A204.1 (cell line): ENCODE data around the gene DNAH2.

Source experiments
- FAIRE-seq: peaks from 2 replicates; lab custom pipeline; 2012; peaks lifted over from hg19 to GRCh38; lab: Jason Lieb, UNC

Gene DNAH2

DNA sequence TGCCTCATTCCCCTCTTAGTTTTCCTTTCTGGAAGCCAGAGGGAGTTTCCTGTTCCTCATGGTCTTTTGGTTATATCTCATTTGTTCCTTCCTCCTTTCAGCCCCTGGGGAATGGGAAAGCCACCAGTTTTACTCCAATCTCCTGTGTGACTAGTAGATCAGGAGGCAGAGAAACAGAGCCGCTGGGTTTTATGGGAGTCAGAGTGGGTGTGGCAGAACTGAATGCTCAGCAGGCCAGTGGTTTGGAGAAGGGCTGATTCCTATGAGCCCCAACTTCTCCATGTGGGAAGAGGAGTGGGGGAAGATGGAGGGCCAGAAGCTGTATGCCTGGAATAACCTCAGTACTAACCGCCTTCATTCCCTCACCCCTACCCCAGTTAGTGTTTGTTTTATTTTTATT, 4.1 kb downstream of the DNAH2 start:
- no peak for FAIRE-seq

DNA sequence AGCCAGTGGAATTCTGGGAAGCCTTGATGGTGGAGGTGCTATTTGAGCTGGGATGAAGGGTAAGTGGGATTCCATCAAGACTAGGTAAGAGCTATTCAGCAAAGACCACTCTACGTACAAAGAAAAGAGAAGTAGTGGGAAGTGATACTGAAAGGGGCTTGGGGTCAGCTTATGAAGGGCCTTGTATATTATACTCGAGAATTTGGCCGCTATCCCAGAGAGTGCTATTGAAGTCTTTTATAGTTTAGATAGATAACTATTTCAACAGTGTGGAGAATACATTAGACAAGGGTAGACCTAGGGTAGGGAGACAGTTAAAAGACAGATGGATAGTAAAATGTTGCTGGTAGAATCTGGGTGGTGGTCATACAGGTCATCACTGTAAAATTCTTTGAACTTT, 10.3 kb downstream of the DNAH2 start:
- no peak for FAIRE-seq

DNA sequence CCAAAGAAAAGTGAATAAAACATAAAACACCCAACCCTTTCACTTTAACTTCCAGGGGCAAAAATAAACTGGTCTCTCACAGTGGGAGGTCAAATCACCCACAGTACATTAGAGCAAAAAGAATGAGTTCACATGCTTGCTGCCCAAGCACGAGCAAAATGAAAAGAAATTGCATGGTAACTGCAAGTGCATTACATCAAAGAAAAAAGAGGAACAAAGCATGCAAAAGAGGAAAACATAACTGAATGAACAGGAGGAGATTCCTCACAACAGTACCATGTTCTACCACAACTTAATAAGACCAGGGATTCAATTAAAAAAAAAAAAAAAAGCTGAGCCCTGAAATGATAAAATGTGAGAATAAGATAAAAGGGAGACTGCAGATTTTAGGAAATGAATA, 12.3 kb downstream of the DNAH2 start:
- FAIRE-seq: no peak

DNA sequence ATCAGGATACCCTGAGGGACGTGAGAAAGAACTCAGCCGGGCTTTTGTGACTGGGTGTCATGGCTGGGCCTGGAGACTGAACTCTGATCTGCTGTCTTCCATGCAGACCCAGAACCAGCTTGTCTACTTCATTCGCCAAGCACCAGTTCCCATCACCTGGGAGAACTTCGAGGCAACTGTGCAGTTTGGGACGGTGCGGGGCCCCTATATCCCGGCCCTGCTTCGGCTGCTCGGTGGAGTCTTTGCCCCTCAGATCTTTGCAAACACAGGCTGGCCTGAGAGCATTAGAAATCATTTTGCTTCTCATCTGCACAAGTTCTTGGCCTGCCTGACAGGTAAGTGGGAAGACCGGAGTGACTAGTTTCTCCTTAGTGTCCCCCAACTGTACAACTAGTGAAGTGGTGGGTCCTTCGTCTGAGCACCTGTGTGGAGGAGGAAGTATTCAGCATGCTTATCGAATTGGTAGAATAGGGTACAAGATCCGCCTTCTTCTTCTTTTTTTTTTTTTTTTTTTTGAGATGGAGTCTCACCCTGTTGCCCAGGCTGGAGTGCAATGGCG, 15.5 kb downstream of the DNAH2 start:
- FAIRE-seq: no peak

DNA sequence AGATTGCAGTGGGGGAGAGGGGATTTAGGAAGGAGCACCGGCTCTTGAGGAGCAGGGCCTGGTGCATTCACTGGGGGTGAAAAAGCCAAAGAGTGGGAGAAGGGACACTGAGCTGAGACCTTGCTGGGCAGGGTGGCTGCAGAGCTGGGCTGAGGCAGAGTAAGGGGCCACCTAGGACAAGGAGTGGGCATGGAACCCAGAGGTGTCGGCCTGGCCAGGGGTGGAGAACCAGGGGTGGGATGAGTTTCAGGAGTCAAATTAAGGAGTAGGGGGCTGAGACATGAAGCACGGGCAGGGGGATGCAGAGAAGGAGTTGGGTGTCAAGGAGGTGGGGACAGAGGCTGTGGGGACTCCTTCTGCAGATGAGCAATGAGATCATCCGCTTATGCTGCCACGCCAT, 20.1 kb downstream of the DNAH2 start:
- no peak for FAIRE-seq

DNA sequence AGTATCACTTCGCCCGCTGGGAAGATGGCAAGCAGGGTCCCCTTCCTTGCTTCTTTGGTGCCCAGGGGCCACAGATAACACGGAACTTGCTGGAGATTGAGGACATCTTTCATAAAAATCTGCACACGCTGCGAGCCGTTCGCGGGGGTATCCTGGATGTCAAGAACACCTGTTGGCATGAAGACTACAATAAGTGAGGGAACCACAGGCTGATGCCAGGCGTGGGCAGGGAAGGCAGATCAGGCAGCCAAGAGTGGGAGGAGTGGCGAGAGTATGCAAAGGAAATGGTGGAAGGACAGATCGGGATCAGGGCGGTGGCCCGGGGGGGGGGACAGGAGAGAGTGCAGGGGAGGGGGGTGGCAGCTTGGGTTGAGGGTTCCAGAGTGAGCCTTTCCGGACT, 22.2 kb downstream of the DNAH2 start:
- FAIRE-seq: no peak

DNA sequence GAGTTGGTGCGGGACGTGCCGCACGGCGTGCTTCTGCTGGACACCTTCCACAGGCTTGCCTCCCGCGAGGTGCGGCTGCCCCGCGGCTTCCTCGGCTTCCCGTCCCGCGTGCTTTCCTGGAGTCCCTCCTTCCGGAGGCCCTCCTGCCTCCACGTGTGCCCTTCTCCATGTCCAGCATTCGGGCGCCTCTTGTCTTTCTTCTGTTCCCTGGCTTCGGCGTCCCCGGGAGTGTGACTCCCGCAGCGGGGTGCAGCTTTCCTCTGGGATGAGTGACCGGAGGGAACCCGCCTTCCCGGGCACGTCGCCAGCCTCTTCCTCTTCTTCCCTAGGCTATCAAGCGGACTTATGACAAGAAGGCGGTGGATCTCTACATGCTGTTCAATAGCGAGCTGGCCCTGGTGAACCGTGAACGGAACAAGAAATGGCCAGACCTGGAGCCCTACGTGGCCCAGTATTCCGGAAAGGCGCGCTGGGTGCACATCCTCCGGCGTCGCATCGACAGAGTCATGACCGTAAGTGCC, 23.0 kb downstream of the DNAH2 start:
- no peak for FAIRE-seq

DNA sequence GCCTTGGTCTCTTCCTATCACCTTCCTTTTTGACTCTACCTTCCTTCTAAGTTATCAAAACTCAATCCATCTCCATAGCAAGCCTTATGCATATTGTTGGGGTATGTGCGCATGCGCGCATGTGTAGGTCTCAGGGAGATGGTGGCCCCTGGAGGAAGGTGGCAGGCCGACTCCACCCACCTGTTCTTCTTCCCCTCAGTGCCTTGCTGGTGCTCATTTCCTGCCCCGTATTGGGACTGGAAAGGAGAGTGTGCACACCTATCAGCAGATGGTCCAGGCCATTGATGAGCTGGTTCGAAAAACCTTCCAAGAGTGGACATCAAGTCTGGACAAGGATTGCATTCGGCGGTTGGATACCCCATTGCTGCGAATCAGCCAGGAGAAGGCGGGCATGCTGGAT, 25.2 kb downstream of the DNAH2 start:
- FAIRE-seq: no peak

DNA sequence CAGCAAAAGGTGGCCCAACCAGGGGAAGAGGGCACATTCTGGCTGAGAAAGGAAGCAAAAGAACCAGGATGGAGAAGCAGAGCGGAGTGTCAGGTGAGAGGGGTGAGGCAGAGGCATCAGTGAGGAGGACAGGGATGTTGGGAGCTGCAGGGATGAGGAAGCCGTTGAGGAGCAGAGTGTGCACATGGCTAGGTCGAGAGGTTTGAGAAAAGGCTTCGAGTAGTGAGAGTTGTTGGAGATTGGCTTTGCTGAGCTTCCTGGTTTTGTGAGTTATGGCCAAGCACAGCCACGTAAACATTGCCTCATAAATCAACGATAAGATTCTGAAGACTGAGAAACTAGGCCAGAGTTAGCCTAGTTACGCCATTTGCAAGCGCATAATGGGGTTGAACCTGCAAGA, 26.9 kb downstream of the DNAH2 start:
- no peak for FAIRE-seq

DNA sequence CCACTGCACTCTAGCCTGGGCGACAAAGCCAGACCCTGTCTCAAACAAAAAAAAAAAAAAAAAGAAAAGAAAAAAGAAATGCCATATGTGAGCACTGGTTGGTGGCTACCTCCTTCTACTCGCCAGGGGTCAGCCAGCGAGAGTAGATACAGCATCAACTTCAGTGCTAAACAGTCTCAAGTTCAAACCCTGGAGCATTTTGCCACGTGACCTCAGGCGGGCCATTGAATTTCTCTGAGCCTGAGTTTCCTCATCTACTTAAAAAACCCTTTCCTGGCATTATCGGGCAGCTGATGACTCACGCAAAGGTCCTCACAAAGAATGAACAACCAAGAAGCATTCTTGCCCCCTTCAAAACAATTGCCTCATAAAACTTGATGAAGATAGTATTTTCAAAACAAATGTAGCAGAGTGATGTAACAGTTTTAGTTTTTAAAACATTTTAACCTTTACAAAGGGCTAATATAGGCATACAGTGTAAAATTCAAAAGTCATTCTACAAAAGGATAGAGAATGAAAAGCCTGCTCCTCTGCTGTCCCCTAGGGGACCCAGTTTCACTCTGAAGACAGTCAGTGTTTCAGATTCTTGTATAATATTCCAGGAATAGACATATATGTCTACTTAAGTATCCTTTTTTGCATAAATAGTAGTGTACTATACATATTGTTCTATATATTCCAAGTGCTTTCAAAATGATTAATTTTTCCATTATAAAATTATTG, 28.4 kb downstream of the DNAH2 start:
- FAIRE-seq: no peak

DNA sequence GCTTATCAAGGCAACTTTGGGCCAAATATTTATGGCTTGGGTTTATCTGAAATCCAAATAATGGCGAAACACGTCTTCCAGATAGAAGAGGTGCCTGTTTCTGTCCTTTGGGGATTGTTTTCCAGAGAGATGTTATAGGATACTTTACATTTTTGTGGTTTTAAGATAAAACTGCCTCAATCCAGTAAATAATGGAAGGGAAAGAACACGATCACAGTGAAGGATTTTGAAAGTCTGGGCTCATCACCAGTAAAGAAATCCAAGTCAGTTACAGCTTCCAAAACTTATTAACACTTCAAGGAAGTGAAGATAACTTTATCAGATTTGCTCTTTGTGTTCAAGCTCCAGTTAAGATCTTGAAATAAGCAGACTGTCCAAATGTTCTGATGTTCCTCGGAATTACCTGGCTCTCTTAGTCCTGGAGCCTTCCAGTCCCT, 30.1 kb downstream of the DNAH2 start:
- FAIRE-seq: no peak

DNA sequence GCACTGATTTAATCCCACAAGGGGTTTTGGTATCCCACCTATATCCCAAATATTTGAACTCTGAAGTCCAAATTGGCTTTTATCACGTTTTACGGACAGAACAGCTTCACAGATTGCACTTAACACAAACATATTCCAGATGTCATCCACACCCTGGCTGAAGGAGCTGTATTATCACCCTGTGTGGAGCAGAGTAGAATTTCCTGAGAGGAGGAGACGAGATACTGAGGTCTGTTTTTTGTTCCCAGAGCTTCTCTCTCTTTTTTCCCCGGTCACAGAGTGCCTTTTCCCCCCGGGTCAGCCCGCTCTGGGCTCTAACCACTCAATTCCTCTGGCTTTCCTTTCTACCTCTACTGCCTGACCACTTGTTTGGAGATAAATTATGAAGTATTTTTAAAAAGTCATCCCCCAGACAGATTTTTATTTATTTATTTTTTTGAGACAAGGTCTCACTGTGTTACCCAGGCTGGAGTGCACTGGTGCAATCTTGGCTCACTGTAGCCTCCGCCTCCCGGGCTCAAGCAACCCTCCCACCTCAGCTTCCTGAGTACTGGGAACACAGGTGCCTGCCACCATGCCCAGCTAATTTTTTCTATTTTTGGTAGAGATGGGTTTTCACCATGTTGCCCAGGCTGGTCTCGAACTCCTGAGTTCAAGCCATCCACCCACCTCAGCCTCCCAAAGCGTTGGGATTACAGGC, 30.7 kb downstream of the DNAH2 start:
- FAIRE-seq: no peak

DNA sequence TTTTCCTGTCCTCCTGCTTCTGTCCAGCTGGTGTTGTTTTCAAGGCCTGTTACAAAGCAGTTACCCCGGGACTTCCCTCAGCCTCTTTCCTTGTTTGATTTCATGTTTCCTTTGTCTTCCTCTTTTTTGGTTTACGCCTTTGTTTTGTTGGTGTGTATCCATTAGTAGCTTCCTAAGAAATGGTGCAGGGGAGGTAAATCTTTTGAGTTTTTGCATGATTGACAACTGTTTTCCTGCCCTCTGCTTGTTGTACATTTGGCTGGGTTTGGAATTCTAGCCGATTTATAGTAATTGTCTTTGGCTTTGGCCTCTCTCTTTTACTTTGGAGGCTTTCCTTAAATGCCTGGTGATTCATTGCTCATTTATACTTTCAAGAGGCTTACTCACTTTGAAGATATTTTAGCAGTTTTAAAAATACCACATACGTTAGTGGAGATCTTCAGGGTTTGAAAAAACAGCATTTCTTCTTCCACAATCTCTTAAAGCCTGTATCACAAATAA, 32.8 kb downstream of the DNAH2 start:
- FAIRE-seq: no peak

DNA sequence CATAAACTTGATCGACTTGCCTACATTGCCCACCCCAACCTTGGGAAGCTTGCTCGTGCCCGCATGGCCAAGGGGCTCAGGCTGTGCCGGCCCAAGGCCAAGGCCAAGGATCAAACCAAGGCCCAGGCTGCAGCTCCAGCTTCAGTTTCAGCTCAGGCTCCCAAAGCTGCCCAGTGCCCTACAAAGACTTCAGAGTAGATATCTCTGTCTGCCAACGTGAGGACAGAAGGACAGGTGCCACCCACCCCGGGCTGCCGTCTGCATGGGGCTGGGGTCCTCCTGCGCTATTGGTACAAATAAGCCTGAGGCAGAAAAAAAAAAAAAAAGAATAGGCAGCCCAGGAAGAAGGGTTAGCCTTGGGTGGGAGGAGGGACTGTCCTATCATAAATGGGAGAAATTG, 37.1 kb downstream of the DNAH2 start:
- no peak for FAIRE-seq

DNA sequence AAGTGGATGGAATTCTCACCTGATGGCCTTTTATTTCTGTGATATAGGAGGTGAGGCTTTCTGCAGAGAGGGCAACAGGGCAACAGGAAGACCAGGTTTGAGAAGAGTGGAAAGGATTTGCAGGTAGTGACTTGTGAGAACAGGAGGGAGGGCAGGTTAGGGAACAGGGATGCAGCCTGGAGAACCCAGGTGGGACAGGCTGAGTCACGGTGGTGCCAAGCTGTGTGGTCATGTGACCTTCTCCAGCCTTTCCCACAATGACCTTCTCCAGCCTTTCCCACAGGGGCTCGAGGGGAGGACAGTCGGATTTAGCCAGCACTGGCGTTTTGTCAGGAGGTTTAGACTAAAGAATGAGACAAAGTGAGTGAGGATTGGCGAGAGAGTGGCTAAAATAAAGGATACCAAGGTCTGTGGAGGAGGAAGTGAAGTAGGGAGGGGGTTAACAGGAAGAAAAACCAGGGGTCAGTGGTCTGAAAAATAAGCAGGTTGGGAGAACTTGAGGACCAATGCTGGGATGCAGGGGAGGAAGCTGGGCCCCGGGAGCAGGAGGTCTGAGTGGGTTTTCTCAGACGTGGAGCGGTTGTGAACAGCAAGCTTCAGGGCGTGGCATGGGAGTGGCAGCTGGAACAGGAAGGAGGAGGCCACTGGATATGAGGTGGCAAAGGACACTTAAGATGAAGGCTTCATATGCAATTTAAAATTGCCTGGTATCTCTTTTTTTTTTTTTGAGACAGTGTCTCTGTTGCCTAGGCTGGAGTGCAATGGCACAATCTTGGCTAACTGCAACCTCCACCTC, 37.7 kb downstream of the DNAH2 start:
- FAIRE-seq: no peak

DNA sequence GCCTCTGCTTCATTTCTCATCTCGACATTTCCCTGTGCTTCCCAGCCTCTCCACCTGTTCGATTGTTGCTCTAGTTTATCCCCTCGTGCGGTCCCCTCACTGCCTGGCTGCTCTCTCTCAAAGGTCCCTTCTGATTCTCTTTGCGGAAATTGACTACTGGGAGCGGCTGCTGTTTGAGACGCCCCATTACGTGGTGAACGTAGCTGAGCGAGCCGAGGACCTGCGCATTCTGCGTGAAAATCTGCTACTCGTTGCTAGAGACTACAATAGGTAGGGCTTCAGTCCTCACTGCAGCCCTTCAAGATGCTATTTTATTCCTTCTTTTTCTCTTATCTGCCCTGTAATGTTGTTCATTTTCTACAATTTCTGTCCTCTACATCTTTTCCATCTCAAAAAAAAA, 39.4 kb downstream of the DNAH2 start:
- no peak for FAIRE-seq

DNA sequence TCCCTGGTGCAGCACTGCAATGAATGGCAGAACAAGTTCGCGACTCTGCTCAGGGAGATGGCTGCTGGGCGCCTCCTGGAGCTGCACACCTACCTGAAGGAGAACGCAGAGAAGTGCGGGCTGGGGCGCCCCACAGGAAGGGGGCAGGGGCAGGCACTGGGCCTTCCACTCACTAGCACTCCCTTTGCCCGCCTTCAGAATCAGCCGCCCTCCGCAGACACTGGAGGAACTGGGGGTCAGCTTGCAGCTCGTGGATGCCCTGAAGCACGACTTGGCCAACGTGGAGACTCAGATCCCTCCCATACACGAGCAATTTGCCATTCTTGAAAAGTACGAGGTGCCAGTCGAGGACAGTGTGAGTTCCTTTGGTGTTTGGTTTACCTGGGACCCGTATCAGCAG, 46.4 kb downstream of the DNAH2 start:
- no peak for FAIRE-seq

DNA sequence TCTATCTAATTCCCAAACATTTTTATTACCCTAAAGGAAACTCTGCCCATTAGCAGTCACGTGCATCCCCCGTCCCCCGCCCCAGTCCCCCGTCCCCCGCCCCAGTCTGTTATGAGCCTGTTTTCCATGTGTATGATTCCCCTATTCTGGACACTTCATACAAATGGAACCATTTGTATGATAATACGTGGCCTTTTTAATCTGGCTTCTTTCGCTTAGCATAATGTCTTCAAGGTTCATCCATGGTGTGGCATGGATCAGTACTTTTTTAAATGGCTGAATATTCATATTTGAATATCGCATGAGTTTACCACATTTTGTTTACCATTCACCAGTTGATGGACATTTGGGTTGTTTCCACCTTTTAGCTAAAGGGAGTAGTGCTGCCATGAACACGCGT, 49.5 kb downstream of the DNAH2 start:
- FAIRE-seq: no peak

DNA sequence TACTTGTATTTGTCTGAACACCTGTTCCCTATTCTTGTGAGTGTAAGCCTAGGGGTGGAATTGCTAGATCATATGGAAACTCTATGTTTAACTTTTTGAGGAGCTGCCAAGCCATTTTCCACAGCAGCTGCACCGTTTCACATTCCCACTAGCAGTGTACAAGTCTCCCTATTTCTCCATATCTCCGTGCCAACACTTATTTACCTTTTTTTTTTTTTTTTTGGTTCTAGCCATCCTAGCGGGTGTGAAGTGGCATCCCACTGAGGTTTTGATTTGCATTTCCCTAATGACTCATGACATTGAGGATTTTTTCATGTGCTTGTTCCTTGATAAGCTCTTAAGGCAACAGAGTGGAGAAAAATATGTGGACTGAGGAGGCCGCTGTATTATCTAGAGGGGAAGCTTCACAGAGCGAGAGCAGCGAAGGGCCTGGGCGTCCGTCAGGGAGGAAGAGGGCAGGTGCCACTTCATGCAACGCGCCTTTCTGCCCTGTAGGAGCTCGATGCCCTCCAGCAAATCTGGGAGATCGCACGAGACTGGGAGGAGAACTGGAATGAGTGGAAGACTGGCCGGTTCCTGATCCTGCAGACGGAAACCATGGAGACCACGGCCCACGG, 50.0 kb downstream of the DNAH2 start:
- FAIRE-seq: no peak

DNA sequence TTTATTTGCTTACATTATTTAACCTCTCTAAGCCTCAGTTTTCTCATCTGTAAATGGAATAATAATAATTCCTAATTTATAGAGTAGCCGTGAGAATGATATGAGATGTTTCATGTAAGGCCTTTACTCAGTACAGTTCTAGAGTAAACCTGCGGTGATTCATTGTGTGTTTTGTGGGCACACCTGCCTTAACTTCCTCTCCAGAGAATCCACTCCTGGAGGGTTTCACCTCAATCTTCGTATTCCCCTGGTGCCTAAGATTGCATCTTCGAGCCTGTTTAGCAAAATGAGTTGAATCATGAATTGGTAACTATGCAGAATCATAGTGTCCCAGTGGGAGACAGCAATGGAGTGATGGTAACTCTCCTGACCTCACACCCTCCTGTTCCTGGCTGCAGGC, 52.3 kb downstream of the DNAH2 start:
- FAIRE-seq: no peak

DNA sequence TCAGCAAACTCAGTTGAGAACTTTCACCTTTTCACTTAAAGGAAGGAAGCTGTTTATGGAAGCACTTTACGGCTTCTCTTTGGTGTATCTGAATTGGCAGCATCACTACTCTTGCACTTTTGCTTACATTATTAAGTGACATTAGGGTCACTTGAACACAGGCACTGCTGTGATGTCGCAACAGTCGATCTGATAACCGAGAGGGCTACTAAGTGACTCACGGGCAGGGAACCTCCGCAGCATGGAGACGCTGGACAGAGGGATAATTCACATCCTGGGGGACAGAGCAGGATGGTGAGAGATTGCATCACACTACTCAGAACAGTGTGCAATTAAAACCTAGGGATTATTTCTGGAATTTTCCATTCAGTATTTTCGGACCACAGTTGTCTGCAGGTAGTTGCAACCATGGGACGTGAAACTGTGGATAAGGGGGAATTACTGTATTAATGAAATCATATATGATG, 56.5 kb downstream of the DNAH2 start:
- FAIRE-seq: no peak

DNA sequence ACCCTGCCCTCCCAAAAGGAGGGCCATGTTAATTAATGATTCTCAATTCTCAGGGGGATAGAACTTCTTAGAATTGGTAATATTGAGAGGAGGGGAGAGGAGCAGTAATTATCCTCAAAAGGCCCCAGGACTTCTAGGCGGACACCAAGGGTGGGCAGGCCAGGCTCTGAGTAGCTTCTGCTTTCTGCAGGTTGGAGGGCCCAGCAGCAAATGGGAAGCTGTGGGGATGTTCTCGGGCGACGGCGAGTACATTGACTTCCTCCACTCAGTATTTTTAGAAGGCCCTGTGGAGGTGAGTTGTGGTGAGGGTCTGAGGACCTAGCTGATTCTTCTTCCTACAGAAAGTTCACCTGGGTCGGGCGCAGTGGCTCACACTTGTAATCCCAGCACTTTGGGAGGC, 57.5 kb downstream of the DNAH2 start:
- FAIRE-seq: no peak
